GM23338 (cell line): ENCODE results near the gene CHST11.

ENCODE experiments used
- CREB1 ChIP-seq: fragments of 250-450 bp; sonication (Bioruptor Pico); IDR thresholded peaks from 2 replicates; pipeline ENCODE4 v1.5.0; 2020; ENCODE audit warnings: low read depth, mild to moderate bottlenecking, moderate library complexity
- ETS1 ChIP-seq: IDR thresholded peaks from 2 replicates; pipeline ENCODE4 v1.6.1; 2016; ENCODE audit warnings: antibody characterized with exemption
- EZH2 ChIP-seq: fragments of 200-600 bp; sonication (generic); IDR thresholded peaks from one replicate; pipeline ENCODE4 v1.8.0; 2017; ENCODE audit warnings: antibody characterized with exemption, mild to moderate bottlenecking, low read depth; ENCODE audit not compliant: unreplicated experiment
- EZH2phosphoT487 ChIP-seq: fragments of 200-600 bp; sonication (generic); IDR thresholded peaks from one replicate; pipeline ENCODE4 v1.8.1; 2018; ENCODE audit warnings: antibody characterized with exemption; ENCODE audit not compliant: unreplicated experiment
- JUNB ChIP-seq: IDR thresholded peaks from one replicate; pipeline ENCODE4 v1.6.1; 2016; ENCODE audit warnings: antibody characterized with exemption; ENCODE audit not compliant: unreplicated experiment
- NANOG ChIP-seq: IDR thresholded peaks from 2 replicates; pipeline ENCODE4 v1.6.1; 2016; ENCODE audit warnings: antibody characterized with exemption, borderline replicate concordance
- POLR2AphosphoS5 ChIP-seq: IDR thresholded peaks from 2 replicates; pipeline ENCODE4 v1.6.1; 2016; ENCODE audit warnings: antibody characterized with exemption, low read depth
- STAT1 ChIP-seq: IDR thresholded peaks from one replicate; pipeline ENCODE4 v1.6.1; 2016; ENCODE audit warnings: antibody characterized with exemption; ENCODE audit not compliant: unreplicated experiment
- ZNF114 ChIP-seq: fragments of 250-450 bp; sonication (Bioruptor Pico); IDR thresholded peaks from 2 replicates; pipeline ENCODE4 v1.5.0; 2020; ENCODE audit warnings: mild to moderate bottlenecking, moderate library complexity
- ZNF331 ChIP-seq: fragments of 250-450 bp; sonication (Bioruptor Pico); IDR thresholded peaks from 2 replicates; pipeline ENCODE4 v1.5.0; 2020; ENCODE audit warnings: low read depth, mild to moderate bottlenecking, moderate library complexity
- TF ChIP-seq, protein P1 (sequence below), 2 experiments: fragments of 200-600 bp in 1 of 2; sonication (generic) in 1 of 2; conservative IDR thresholded peaks; 2 replicates each; pipeline versions ENCODE4 v1.5.1 to v1.6.1; 2016 to 2017; ENCODE audit warnings: antibody characterized with exemption in 2 of 2, low read depth in 2 of 2, mild to moderate bottlenecking in 2 of 2, moderate library complexity in 1 of 2
- TF ChIP-seq, protein P2 (sequence below): IDR thresholded peaks from one replicate; pipeline ENCODE4 v1.6.1; 2018; ENCODE audit warnings: antibody characterized with exemption; ENCODE audit not compliant: unreplicated experiment
- TF ChIP-seq, protein P3 (sequence below): fragments of 250-450 bp; sonication (Bioruptor Pico); IDR thresholded peaks from 2 replicates; pipeline ENCODE4 v1.5.0; 2020; ENCODE audit warnings: mild to moderate bottlenecking, moderate library complexity

- TF ChIP-seq, protein P1, sequence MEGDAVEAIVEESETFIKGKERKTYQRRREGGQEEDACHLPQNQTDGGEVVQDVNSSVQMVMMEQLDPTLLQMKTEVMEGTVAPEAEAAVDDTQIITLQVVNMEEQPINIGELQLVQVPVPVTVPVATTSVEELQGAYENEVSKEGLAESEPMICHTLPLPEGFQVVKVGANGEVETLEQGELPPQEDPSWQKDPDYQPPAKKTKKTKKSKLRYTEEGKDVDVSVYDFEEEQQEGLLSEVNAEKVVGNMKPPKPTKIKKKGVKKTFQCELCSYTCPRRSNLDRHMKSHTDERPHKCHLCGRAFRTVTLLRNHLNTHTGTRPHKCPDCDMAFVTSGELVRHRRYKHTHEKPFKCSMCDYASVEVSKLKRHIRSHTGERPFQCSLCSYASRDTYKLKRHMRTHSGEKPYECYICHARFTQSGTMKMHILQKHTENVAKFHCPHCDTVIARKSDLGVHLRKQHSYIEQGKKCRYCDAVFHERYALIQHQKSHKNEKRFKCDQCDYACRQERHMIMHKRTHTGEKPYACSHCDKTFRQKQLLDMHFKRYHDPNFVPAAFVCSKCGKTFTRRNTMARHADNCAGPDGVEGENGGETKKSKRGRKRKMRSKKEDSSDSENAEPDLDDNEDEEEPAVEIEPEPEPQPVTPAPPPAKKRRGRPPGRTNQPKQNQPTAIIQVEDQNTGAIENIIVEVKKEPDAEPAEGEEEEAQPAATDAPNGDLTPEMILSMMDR (conservative IDR thresholded peaks at IDR 0.05; ENCODE audit: low read depth in 2 of 2): no peak
- TF ChIP-seq POLR2AphosphoS5 (no peak), STAT1 (no peak), NANOG (no peak), EZH2 (no peak), ZNF114 (CRISPR knock-in tag) (no peak), CREB1 (no peak), EZH2phosphoT487 (no peak), JUNB (no peak), ETS1 (no peak), ZNF331 (CRISPR knock-in tag) (no peak)
- TF ChIP-seq, protein P2, sequence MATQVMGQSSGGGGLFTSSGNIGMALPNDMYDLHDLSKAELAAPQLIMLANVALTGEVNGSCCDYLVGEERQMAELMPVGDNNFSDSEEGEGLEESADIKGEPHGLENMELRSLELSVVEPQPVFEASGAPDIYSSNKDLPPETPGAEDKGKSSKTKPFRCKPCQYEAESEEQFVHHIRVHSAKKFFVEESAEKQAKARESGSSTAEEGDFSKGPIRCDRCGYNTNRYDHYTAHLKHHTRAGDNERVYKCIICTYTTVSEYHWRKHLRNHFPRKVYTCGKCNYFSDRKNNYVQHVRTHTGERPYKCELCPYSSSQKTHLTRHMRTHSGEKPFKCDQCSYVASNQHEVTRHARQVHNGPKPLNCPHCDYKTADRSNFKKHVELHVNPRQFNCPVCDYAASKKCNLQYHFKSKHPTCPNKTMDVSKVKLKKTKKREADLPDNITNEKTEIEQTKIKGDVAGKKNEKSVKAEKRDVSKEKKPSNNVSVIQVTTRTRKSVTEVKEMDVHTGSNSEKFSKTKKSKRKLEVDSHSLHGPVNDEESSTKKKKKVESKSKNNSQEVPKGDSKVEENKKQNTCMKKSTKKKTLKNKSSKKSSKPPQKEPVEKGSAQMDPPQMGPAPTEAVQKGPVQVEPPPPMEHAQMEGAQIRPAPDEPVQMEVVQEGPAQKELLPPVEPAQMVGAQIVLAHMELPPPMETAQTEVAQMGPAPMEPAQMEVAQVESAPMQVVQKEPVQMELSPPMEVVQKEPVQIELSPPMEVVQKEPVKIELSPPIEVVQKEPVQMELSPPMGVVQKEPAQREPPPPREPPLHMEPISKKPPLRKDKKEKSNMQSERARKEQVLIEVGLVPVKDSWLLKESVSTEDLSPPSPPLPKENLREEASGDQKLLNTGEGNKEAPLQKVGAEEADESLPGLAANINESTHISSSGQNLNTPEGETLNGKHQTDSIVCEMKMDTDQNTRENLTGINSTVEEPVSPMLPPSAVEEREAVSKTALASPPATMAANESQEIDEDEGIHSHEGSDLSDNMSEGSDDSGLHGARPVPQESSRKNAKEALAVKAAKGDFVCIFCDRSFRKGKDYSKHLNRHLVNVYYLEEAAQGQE: no peak
- TF ChIP-seq, protein P3, sequence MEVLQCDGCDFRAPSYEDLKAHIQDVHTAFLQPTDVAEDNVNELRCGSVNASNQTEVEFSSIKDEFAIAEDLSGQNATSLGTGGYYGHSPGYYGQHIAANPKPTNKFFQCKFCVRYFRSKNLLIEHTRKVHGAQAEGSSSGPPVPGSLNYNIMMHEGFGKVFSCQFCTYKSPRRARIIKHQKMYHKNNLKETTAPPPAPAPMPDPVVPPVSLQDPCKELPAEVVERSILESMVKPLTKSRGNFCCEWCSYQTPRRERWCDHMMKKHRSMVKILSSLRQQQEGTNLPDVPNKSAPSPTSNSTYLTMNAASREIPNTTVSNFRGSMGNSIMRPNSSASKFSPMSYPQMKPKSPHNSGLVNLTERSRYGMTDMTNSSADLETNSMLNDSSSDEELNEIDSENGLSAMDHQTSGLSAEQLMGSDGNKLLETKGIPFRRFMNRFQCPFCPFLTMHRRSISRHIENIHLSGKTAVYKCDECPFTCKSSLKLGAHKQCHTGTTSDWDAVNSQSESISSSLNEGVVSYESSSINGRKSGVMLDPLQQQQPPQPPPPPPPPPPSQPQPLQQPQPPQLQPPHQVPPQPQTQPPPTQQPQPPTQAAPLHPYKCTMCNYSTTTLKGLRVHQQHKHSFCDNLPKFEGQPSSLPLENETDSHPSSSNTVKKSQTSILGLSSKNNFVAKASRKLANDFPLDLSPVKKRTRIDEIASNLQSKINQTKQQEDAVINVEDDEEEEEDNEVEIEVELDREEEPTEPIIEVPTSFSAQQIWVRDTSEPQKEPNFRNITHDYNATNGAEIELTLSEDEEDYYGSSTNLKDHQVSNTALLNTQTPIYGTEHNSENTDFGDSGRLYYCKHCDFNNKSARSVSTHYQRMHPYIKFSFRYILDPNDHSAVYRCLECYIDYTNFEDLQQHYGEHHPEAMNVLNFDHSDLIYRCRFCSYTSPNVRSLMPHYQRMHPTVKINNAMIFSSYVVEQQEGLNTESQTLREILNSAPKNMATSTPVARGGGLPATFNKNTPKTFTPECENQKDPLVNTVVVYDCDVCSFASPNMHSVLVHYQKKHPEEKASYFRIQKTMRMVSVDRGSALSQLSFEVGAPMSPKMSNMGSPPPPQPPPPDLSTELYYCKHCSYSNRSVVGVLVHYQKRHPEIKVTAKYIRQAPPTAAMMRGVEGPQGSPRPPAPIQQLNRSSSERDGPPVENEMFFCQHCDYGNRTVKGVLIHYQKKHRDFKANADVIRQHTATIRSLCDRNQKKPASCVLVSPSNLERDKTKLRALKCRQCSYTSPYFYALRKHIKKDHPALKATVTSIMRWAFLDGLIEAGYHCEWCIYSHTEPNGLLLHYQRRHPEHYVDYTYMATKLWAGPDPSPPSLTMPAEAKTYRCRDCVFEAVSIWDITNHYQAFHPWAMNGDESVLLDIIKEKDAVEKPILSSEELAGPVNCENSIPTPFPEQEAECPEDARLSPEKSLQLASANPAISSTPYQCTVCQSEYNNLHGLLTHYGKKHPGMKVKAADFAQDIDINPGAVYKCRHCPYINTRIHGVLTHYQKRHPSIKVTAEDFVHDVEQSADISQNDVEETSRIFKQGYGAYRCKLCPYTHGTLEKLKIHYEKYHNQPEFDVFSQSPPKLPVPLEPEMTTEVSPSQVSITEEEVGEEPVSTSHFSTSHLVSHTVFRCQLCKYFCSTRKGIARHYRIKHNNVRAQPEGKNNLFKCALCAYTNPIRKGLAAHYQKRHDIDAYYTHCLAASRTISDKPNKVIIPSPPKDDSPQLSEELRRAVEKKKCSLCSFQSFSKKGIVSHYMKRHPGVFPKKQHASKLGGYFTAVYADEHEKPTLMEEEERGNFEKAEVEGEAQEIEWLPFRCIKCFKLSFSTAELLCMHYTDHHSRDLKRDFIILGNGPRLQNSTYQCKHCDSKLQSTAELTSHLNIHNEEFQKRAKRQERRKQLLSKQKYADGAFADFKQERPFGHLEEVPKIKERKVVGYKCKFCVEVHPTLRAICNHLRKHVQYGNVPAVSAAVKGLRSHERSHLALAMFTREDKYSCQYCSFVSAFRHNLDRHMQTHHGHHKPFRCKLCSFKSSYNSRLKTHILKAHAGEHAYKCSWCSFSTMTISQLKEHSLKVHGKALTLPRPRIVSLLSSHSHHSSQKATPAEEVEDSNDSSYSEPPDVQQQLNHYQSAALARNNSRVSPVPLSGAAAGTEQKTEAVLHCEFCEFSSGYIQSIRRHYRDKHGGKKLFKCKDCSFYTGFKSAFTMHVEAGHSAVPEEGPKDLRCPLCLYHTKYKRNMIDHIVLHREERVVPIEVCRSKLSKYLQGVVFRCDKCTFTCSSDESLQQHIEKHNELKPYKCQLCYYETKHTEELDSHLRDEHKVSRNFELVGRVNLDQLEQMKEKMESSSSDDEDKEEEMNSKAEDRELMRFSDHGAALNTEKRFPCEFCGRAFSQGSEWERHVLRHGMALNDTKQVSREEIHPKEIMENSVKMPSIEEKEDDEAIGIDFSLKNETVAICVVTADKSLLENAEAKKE (CRISPR knock-in tag): no peak
These were observed 332.1 kb downstream of the CHST11 start for GRCh38 chr12:104788840-104789271.
